ENCODE measurements around the gene GNAQ. TPM values are rescaled to one million over a fixed set of nuclear protein-coding genes. Genes with fewer than 3 reads are reported as not detected.

The GNAQ gene
- total and polyA plus RNA-seq, 2 of the 13 experiments (the other 11 are each of a cell fraction or from before 2014, with no cell fraction given) = 16.5 to 17.7 TPM

- H3K9ac ChIP-seq (ENCODE audit: insufficient read depth, low read depth, low read length) = no peak overlapping the region
- H3K4me1 ChIP-seq (ENCODE audit: insufficient read depth, low read length) = no peaks in the 10 kb centered on the region
- no peak overlapping the region for H3K4me2 ChIP-seq (ENCODE audit: low read depth, low read length)
- no peak overlapping the region for H3K27ac ChIP-seq (ENCODE audit: extremely low read length, insufficient read depth, low read length)
- intact Hi-C loops (cut with micrococcal nuclease; ENCODE audit: unreplicated experiment) (no loop called here), in situ Hi-C loops (cut with HindIII; ENCODE audit: extremely low pct_ligation_motif_present, low pct_unique_long_range_greater_than_20kb) (no loop called here)
- FAIRE-seq (no peak), DNase-seq (ENCODE audit: low spot score) (no peak), ATAC-seq (no peak)
- H3K9me3 ChIP-seq (ENCODE audit: low read length) = no peaks in the 10 kb centered on the region
- peaks cover 0 to 10% of the 10 kb centered on the region in 2 experiments; a peak in 1 of 5 replicates for H3K36me3 ChIP-seq (replicated peaks in 1 of 2; ENCODE audit: control insufficient read depth in 1 of 2, insufficient read depth in 2 of 2, low read length in 2 of 2)
- no peaks in the 10 kb centered on the region for H3K27me3 ChIP-seq (ENCODE audit: control insufficient read depth in 1 of 2, insufficient read depth in 2 of 2, low read length in 2 of 2)
- TF ChIP-seq ZBTB49 (CRISPR knock-in tag; IDR thresholded peaks at IDR 0.05; ENCODE audit: borderline replicate concordance) (no peak), GABPA (IDR thresholded peaks at IDR 0.05; ENCODE audit: low read depth, low read length) (no peak), GABPA (CRISPR knock-in tag; IDR thresholded peaks at IDR 0.05; ENCODE audit: low read depth) (no peak), KLF16 (CRISPR knock-in tag; IDR thresholded peaks at IDR 0.05) (no peak), HNRNPK (IDR thresholded peaks at IDR 0.05; ENCODE audit: low read depth, low read length, poor library complexity, severe bottlenecking) (no peak)
- H3K79me2 ChIP-seq (ENCODE audit: insufficient read depth, low read length) = no peaks in the 10 kb centered on the region
- no peak overlapping the region for H2AFZ ChIP-seq (ENCODE audit: low read length)
- POLR2A ChIA-PET = no interaction called here
- CTCF ChIA-PET (ENCODE audit: low intra/inter-chr PET ratio, low total read pairs) = no interaction called here
- no peak overlapping the region for H3K4me3 ChIP-seq (replicated peaks in 1 of 3; ENCODE audit: insufficient read depth in 1 of 3, low read depth in 2 of 3, low read length in 3 of 3)
- H4K20me1 ChIP-seq (ENCODE audit: insufficient read depth, low read length) = no peaks in the 10 kb centered on the region
- BruUV-seq (replicated peaks) = no TSS peak
- WGBS (ENCODE audit: low lambda C conversion rate) = 100% methylated on average over 1 of the region's 1 CpG
Measured at GRCh38 chr9:77798140-77798539, 233.5 kb downstream of the GNAQ start.

DNA sequence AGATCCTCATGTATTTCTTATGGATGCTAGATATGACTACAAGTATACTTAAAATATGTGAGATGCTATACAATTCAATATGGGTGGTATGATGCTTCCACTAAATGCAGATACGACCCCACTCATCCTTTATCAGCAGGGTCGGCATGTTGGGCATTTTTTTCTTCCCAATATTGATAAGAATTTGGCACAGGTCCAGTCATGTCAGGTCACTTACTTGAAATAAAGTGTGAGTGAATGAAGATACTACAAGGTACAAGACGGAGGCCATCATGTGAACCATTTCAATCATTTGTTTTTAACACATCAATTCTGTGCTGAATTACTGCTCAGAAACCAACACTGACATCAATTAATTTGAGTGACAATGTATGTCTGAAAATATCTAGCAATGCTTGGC, 236.6 kb downstream of the GNAQ start:
- 98% methylated on average over 3 of the region's 3 CpGs for WGBS (ENCODE audit: low lambda C conversion rate)
- intact Hi-C loops (cut with micrococcal nuclease; ENCODE audit: unreplicated experiment) = no loop called here
- DNase-seq (ENCODE audit: low spot score) (no peak), ATAC-seq (no peak), FAIRE-seq (no peak)
- Histone ChIP-seq H2AFZ (ENCODE audit: low read length) (no peak overlapping the region), H3K36me3 (replicated peaks in 1 of 2; ENCODE audit: control insufficient read depth in 1 of 2, insufficient read depth in 2 of 2, low read length in 2 of 2) (peaks cover 0 to 10% of the 10 kb centered on the region in 2 experiments; a peak in 1 of 5 replicates), H3K27me3 (ENCODE audit: control insufficient read depth in 1 of 2, insufficient read depth in 2 of 2, low read length in 2 of 2) (no peaks in the 10 kb centered on the region), H3K9ac (ENCODE audit: insufficient read depth, low read depth, low read length) (no peak overlapping the region), H3K9me3 (ENCODE audit: low read length) (no peaks in the 10 kb centered on the region), H4K20me1 (ENCODE audit: insufficient read depth, low read length) (no peaks in the 10 kb centered on the region), H3K79me2 (ENCODE audit: insufficient read depth, low read length) (no peaks in the 10 kb centered on the region), H3K27ac (ENCODE audit: extremely low read length, insufficient read depth, low read length) (no peak overlapping the region), H3K4me2 (ENCODE audit: low read depth, low read length) (no peak overlapping the region), H3K4me3 (replicated peaks in 1 of 3; ENCODE audit: insufficient read depth in 1 of 3, low read depth in 2 of 3, low read length in 3 of 3) (no peak overlapping the region), H3K4me1 (ENCODE audit: insufficient read depth, low read length) (no peaks in the 10 kb centered on the region)
- CTCF ChIA-PET (ENCODE audit: low intra/inter-chr PET ratio, low total read pairs) = no interaction called here
- in situ Hi-C loops (cut with HindIII; ENCODE audit: extremely low pct_ligation_motif_present, low pct_unique_long_range_greater_than_20kb) = no loop called here
- no TSS peak for BruUV-seq (replicated peaks)
- POLR2A ChIA-PET = no interaction called here
- TF ChIP-seq NFATC3 (CRISPR knock-in tag; IDR thresholded peaks at IDR 0.05) = no peak
- TF ChIP-seq BCL3 (CRISPR knock-in tag; IDR thresholded peaks at IDR 0.05) = no peak
- no peak for TF ChIP-seq ZC3H13 (CRISPR knock-in tag; IDR thresholded peaks at IDR 0.05)
- TF ChIP-seq DR1 (CRISPR knock-in tag; IDR thresholded peaks at IDR 0.05) = no peak
- TF ChIP-seq, protein P1, sequence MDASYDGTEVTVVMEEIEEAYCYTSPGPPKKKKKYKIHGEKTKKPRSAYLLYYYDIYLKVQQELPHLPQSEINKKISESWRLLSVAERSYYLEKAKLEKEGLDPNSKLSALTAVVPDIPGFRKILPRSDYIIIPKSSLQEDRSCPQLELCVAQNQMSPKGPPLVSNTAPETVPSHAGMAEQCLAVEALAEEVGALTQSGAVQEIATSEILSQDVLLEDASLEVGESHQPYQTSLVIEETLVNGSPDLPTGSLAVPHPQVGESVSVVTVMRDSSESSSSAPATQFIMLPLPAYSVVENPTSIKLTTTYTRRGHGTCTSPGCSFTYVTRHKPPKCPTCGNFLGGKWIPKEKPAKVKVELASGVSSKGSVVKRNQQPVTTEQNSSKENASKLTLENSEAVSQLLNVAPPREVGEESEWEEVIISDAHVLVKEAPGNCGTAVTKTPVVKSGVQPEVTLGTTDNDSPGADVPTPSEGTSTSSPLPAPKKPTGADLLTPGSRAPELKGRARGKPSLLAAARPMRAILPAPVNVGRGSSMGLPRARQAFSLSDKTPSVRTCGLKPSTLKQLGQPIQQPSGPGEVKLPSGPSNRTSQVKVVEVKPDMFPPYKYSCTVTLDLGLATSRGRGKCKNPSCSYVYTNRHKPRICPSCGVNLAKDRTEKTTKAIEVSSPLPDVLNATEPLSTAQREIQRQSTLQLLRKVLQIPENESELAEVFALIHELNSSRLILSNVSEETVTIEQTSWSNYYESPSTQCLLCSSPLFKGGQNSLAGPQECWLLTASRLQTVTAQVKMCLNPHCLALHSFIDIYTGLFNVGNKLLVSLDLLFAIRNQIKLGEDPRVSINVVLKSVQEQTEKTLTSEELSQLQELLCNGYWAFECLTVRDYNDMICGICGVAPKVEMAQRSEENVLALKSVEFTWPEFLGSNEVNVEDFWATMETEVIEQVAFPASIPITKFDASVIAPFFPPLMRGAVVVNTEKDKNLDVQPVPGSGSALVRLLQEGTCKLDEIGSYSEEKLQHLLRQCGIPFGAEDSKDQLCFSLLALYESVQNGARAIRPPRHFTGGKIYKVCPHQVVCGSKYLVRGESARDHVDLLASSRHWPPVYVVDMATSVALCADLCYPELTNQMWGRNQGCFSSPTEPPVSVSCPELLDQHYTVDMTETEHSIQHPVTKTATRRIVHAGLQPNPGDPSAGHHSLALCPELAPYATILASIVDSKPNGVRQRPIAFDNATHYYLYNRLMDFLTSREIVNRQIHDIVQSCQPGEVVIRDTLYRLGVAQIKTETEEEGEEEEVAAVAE (CRISPR knock-in tag; IDR thresholded peaks at IDR 0.05; ENCODE audit: borderline replicate concordance) = no peak
- no peak for TF ChIP-seq AGO1 (IDR thresholded peaks at IDR 0.05; ENCODE audit: low read depth, low read length, poor library complexity, severe bottlenecking)

Data from HepG2 (cell line).